ENCODE data around the gene SLAMF8.
A peak's percentile ranks its signal among the peaks of the same experiment; 100 is the strongest.

The SLAMF8 gene

DNA sequence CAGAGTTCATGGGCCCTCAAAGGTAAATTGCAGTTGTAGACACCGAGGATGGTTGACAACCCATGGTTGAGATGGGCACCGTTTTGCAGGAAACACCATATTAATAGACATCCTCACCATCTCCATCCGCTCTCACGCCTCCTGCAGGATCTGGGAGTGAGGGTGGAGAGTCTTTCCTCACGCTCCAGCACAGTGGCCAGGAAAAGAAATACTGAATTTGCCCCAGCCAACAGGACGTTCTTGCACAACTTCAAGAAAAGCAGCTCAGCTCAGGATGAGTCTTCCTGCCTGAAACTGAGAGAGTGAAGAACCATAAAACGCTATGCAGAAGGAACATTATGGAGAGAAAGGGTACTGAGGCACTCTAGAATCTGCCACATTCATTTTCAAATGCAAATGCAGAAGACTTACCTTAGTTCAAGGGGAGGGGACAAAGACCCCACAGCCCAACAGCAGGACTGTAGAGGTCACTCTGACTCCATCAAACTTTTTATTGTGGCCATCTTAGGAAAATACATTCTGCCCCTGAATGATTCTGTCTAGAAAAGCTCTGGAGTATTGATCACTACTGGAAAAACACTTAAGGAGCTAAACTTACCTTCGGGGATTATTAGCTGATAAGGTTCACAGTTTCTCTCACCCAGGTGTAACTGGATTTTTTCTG lies 9.3 kb downstream of the SLAMF8 start:
- H3K36me3 ChIP-seq (ENCODE audit: insufficient read depth, low read length) = no peaks in the 10 kb centered on the region
- no peak overlapping the region for H3K4me3 ChIP-seq (ENCODE audit: low read length)
- no peaks in the 10 kb centered on the region for H3K9me3 ChIP-seq (replicated peaks; ENCODE audit: low read length)
- no peaks in the 10 kb centered on the region for H3K4me1 ChIP-seq (ENCODE audit: control insufficient read depth, insufficient read depth, low read length)
- no peak overlapping the region for H3K9ac ChIP-seq (ENCODE audit: low read depth, low read length)
- H3K4me2 ChIP-seq (ENCODE audit: low read length) = no peak overlapping the region
- no peaks in the 10 kb centered on the region for H3K27me3 ChIP-seq (ENCODE audit: control insufficient read depth, insufficient read depth, low read length)

DNA sequence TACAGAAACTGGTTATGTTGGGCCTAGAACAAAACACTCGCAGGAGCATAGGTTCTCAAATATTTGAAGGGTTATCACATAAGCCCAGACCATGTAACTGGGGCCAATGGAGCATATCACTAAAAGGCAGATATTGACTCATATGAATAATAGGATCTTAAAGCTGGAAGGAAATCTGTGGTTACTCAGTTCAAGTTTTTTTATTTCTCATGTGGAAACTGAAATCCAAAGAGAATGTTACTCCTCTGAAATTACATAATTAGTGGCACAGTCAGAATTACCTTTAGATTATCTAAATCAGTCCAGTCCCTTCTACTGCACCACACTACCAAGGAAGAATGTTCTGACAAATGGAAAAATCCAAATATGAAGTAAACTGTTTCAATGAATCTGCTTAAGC lies 12.0 kb downstream of the SLAMF8 start:
- Histone ChIP-seq H3K4me2 (ENCODE audit: low read length) (no peak overlapping the region), H3K9ac (ENCODE audit: low read depth, low read length) (no peak overlapping the region), H3K4me1 (ENCODE audit: control insufficient read depth, insufficient read depth, low read length) (no peaks in the 10 kb centered on the region), H3K36me3 (ENCODE audit: insufficient read depth, low read length) (no peaks in the 10 kb centered on the region), H3K9me3 (replicated peaks; ENCODE audit: low read length) (no peaks in the 10 kb centered on the region), H3K4me3 (ENCODE audit: low read length) (no peak overlapping the region), H3K27me3 (ENCODE audit: control insufficient read depth, insufficient read depth, low read length) (no peaks in the 10 kb centered on the region)

DNA sequence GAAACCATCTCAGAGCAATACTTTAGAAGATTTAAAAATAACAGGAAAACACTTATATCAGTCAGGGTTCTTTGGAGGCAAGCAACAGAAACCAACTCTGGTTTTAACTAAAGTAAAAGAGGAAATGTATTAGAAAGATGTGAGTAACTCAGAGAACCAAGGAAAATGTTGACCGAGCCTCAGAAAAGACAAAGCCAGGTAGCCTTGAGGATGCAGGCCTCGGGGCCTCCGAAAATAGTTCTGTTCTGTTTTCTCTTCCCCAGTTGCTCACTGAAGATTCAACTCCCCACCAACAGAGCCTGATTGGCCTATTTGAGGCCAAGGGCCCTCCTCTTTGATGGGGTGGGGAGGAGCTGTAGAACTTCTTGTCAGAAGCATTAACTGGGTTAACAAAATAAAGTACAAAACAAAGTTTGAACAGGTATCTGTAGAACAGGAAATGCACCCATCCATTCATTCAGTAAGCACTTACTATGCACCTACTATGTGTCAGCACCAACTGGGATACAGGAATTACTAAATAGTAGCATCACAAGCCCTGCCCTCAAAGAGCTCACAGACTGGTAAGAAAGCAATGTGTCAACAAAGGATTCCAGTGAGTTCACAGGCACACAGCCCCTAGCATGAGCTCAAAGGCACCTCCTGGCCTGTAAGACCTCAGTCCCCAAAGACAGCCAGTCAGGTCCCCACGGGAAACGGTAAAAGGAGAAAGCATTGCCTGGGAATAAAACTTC lies 12.6 kb downstream of the SLAMF8 start:
- no peaks in the 10 kb centered on the region for H3K36me3 ChIP-seq (ENCODE audit: insufficient read depth, low read length)
- no peak overlapping the region for H3K9ac ChIP-seq (ENCODE audit: low read depth, low read length)
- H3K4me2 ChIP-seq (ENCODE audit: low read length) = no peak overlapping the region
- H3K4me3 ChIP-seq (ENCODE audit: low read length) = no peak overlapping the region
- H3K9me3 ChIP-seq (replicated peaks; ENCODE audit: low read length) = no peaks in the 10 kb centered on the region
- no peaks in the 10 kb centered on the region for H3K27me3 ChIP-seq (ENCODE audit: control insufficient read depth, insufficient read depth, low read length)
- H3K4me1 ChIP-seq (ENCODE audit: control insufficient read depth, insufficient read depth, low read length) = no peaks in the 10 kb centered on the region

DNA sequence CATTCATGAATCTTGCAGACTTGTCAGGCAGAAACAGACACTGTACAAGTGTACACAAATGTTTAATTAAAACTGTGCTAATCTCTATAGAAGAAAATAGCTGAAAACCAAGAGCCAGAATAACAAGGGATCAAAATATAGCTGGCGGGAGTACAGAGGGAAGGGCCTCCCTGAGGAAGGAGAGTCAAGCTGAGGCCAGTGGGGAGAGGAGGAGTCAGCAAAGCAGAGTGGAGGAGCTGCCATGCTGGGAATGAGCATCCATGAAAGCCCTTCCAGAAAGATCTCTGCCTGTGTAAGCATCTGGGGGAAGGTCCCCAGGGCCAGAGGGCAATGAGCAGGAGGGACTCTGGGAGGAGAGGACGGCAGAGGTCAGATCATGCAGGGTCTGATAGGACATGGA lies 15.1 kb downstream of the SLAMF8 start:
- Histone ChIP-seq H3K4me1 (ENCODE audit: control insufficient read depth, insufficient read depth, low read length) (no peaks in the 10 kb centered on the region), H3K9ac (ENCODE audit: low read depth, low read length) (no peak overlapping the region), H3K9me3 (replicated peaks; ENCODE audit: low read length) (no peaks in the 10 kb centered on the region), H3K36me3 (ENCODE audit: insufficient read depth, low read length) (no peaks in the 10 kb centered on the region), H3K4me2 (ENCODE audit: low read length) (no peak overlapping the region), H3K4me3 (ENCODE audit: low read length) (no peak overlapping the region), H3K27me3 (ENCODE audit: control insufficient read depth, insufficient read depth, low read length) (no peaks in the 10 kb centered on the region)

DNA sequence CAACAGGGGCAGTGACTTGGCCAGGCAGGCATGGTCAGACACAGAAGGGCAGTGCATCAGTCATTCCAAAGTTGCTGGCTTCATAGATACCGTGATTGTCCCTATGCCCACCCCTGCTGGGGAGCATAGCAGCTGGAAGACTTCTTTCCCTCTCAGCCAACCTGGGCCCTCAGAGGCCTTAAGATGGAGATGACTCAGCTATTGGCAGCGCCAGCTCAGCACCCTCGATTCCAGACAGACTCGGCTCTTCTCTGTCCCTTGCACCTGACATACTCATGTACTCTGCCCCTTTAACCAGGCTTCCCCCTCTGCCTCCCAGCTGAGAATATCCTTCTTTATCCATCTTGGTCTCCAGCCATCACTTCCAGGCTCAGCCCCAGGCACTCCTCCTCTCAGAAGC lies 16.8 kb downstream of the SLAMF8 start:
- Histone ChIP-seq H3K4me3 (ENCODE audit: low read length) (no peak overlapping the region), H3K4me1 (ENCODE audit: control insufficient read depth, insufficient read depth, low read length) (no peaks in the 10 kb centered on the region), H3K9me3 (replicated peaks; ENCODE audit: low read length) (no peaks in the 10 kb centered on the region), H3K9ac (ENCODE audit: low read depth, low read length) (no peak overlapping the region), H3K27me3 (ENCODE audit: control insufficient read depth, insufficient read depth, low read length) (no peaks in the 10 kb centered on the region), H3K4me2 (ENCODE audit: low read length) (no peak overlapping the region), H3K36me3 (ENCODE audit: insufficient read depth, low read length) (no peaks in the 10 kb centered on the region)

DNA sequence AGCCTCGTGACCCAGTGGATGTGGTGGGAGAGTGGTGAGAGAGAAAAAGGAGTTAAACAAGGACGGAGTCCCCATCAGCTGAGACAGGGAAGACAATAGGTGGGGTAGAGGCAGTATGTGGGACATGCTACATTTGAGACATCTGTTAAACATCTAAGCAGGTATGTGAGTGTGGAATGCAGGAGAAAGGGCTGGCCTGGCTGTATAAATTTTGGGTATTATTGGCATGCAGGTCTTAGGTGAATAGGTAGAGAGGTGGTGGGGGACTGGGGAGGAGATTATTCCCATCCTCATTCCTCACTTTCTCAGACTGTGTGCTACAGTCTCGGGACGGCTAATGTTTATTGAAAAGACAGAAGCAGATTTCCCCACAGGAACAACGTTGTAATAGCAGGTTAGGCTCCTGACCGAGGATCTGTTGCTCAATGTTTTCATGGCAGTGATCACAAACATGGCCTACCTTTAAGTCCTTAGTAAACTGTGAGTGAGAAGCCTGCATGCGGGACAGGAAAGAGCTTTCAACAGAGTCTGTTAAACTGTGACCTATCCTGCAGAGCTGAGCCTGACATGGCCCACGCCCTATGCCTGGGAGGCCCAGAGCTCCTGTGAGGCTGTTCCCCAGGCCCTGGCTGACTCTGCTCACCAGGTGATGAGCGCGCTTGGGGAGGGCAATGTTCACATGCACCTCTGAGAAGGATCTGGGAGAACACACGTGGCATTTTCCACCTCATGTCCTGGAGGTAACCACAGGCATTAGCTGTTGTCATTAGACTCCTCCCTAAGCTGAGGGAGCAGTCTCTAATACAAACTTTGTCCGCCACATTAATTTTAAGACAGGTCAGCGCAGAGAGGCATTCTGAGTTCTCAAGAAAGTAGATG lies 19.3 kb downstream of the SLAMF8 start:
- no peak overlapping the region for H3K4me2 ChIP-seq (ENCODE audit: low read length)
- H3K9me3 ChIP-seq (replicated peaks; ENCODE audit: low read length) = no peaks in the 10 kb centered on the region
- H3K27me3 ChIP-seq (ENCODE audit: control insufficient read depth, insufficient read depth, low read length) = no peaks in the 10 kb centered on the region
- no peaks in the 10 kb centered on the region for H3K36me3 ChIP-seq (ENCODE audit: insufficient read depth, low read length)
- no peak overlapping the region for H3K9ac ChIP-seq (ENCODE audit: low read depth, low read length)
- H3K4me1 ChIP-seq (ENCODE audit: control insufficient read depth, insufficient read depth, low read length) = peaks cover 16% of the 10 kb centered on the region
- H3K4me3 ChIP-seq (ENCODE audit: low read length) = no peak overlapping the region

DNA sequence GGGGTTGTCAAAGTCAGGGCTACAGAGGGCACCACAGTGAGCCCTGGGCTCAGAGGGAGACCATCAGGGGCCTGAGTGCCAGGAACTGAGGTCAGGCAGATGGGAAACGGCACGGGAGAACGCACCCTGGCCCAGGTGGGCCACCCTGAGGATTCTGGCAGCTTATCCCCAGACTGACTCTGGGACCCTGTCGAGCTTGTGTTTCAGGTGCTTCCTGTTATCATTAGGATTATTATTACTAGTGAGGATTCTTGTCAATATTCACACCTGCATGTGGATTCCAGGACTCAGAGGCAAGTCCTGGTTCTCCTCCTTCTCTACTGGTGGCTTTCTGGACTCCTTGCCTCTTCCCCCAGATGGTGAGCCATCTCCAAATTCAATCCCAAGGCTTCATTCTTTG lies 20.6 kb downstream of the SLAMF8 start:
- no peaks in the 10 kb centered on the region for H3K27me3 ChIP-seq (ENCODE audit: control insufficient read depth, insufficient read depth, low read length)
- H3K9ac ChIP-seq (ENCODE audit: low read depth, low read length) = no peak overlapping the region
- H3K36me3 ChIP-seq (ENCODE audit: insufficient read depth, low read length) = no peaks in the 10 kb centered on the region
- H3K4me3 ChIP-seq (ENCODE audit: low read length) = no peak overlapping the region
- no peak overlapping the region for H3K4me2 ChIP-seq (ENCODE audit: low read length)
- peaks cover 16% of the 10 kb centered on the region for H3K4me1 ChIP-seq (ENCODE audit: control insufficient read depth, insufficient read depth, low read length)
- no peaks in the 10 kb centered on the region for H3K9me3 ChIP-seq (replicated peaks; ENCODE audit: low read length)

GRCh38 chr1:159848326-159848725 lies 21.7 kb downstream of the SLAMF8 start:
- Histone ChIP-seq H3K4me1 (ENCODE audit: control insufficient read depth, insufficient read depth, low read length) (peaks cover 21% of the 10 kb centered on the region), H3K36me3 (ENCODE audit: insufficient read depth, low read length) (no peaks in the 10 kb centered on the region), H3K9me3 (replicated peaks; ENCODE audit: low read length) (no peaks in the 10 kb centered on the region), H3K4me3 (ENCODE audit: low read length) (no peak overlapping the region), H3K4me2 (ENCODE audit: low read length) (no peak overlapping the region), H3K9ac (ENCODE audit: low read depth, low read length) (no peak overlapping the region), H3K27me3 (ENCODE audit: control insufficient read depth, insufficient read depth, low read length) (no peaks in the 10 kb centered on the region)

DNA sequence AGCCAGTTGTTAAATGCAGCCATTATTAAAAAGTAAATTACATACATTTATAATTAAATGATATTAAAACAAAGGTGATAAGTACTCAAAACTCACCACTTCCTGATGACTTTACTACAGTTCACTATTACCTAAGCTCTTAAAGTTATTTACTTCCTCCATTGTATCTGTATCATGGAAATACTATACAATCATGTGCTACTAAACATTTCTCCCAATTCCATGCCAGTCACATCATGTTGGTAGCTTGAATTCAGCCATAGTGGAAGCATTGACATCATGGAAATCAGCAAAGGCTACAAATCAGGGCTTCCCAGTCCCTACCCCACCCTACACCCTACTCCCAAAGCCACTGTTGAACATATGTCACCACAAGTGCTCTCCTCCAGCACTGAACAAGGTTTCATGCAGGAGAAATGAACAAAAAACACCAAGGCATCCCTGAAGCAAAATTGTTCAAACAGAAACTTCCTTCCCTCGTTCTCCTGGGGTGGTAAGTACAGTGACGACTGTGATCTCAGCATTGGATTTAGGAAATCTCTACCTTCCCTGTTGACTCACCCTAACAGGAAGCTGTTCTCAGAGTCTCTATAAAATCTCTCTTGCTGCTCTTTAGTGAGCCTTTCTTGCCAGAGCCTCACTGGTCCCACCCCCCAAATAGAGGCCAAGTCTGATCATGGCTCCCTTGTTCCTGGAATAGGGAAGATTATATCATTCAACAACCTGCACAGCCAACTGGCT lies 23.1 kb downstream of the SLAMF8 start:
- Histone ChIP-seq H3K27me3 (ENCODE audit: control insufficient read depth, insufficient read depth, low read length) (no peaks in the 10 kb centered on the region), H3K4me1 (ENCODE audit: control insufficient read depth, insufficient read depth, low read length) (peaks cover 32% of the 10 kb centered on the region), H3K9me3 (replicated peaks; ENCODE audit: low read length) (no peaks in the 10 kb centered on the region), H3K4me2 (ENCODE audit: low read length) (peak overlapping the region; percentile 52), H3K36me3 (ENCODE audit: insufficient read depth, low read length) (no peaks in the 10 kb centered on the region), H3K4me3 (ENCODE audit: low read length) (peak overlapping the region; percentile 40), H3K9ac (ENCODE audit: low read depth, low read length) (peak overlapping the region; percentile 17)

- no peak overlapping the region for H3K4me3 ChIP-seq (ENCODE audit: low read length)
- H3K4me1 ChIP-seq (ENCODE audit: control insufficient read depth, insufficient read depth, low read length) = peaks cover 42% of the 10 kb centered on the region
- no peak overlapping the region for H3K9ac ChIP-seq (ENCODE audit: low read depth, low read length)
- H3K36me3 ChIP-seq (ENCODE audit: insufficient read depth, low read length) = no peaks in the 10 kb centered on the region
- H3K4me2 ChIP-seq (ENCODE audit: low read length) = no peak overlapping the region
- H3K9me3 ChIP-seq (replicated peaks; ENCODE audit: low read length) = no peaks in the 10 kb centered on the region
- no peaks in the 10 kb centered on the region for H3K27me3 ChIP-seq (ENCODE audit: control insufficient read depth, insufficient read depth, low read length)
Observed at GRCh38 chr1:159851407-159851806, 24.7 kb downstream of the SLAMF8 start.

All from skeletal muscle satellite cell (primary cell).